Endodermal cell (in vitro differentiated cells): ENCODE measurements around the gene LINC01488. TPM values are rescaled to one million over a fixed set of nuclear protein-coding genes. Genes with fewer than 3 reads are reported as not detected.

Experiments
- DNase-seq: peaks from one replicate; pipeline ENCODE4 v3.0.0-alpha.2; 2017
- H3K27ac ChIP-seq: 2 replicates; pipeline ENCODE4 v1.5.1; 2013; ENCODE audit warnings: mild to moderate bottlenecking, low read depth, low read length, moderate library complexity
- H3K27me3 ChIP-seq: 2 replicates; pipeline ENCODE4 v1.6.1; 2013; ENCODE audit warnings: mild to moderate bottlenecking, low read length, moderate library complexity; ENCODE audit not compliant: insufficient read depth, control insufficient read depth, poor library complexity, severe bottlenecking
- H3K36me3 ChIP-seq: 2 replicates; pipeline ENCODE4 v1.7.0; 2013; ENCODE audit warnings: mild to moderate bottlenecking, low read length, moderate library complexity; ENCODE audit not compliant: control insufficient read depth, insufficient read depth
- H3K4me1 ChIP-seq: one replicate; pipeline ENCODE4 v1.7.0; 2013; ENCODE audit warnings: low read length; ENCODE audit not compliant: control insufficient read depth, insufficient read depth
- H3K4me3 ChIP-seq: 2 replicates; pipeline ENCODE4 v1.5.1; 2013; ENCODE audit warnings: mild to moderate bottlenecking, low read length, moderate library complexity
- H3K9ac ChIP-seq: 2 replicates; pipeline ENCODE4 v1.6.1; 2013; ENCODE audit warnings: mild to moderate bottlenecking, low read length, moderate library complexity; ENCODE audit not compliant: poor library complexity, severe bottlenecking; ENCODE audit errors: extremely low read depth
- H3K9me3 ChIP-seq: 2 replicates; pipeline ENCODE4 v1.6.1; 2013; ENCODE audit warnings: mild to moderate bottlenecking, low read length, moderate library complexity; ENCODE audit not compliant: control insufficient read depth
- H3K27ac Mint-ChIP-seq: 2 replicates; pipeline ENCODE4 v1.8.0; 2020; ENCODE audit warnings: mixed read lengths
- H3K27me3 Mint-ChIP-seq: 2 replicates; pipeline ENCODE4 v1.8.0; 2021; ENCODE audit warnings: mild to moderate bottlenecking, mixed read lengths; ENCODE audit not compliant: insufficient read depth
- H3K36me3 Mint-ChIP-seq: 2 replicates; pipeline ENCODE4 v1.8.0; 2020; ENCODE audit warnings: low read depth, mixed read lengths
- H3K4me1 Mint-ChIP-seq: 2 replicates; pipeline ENCODE4 v1.8.0; 2020; ENCODE audit warnings: mixed read lengths
- H3K4me3 Mint-ChIP-seq: 2 replicates; pipeline ENCODE4 v1.8.0; 2020; ENCODE audit warnings: mild to moderate bottlenecking, moderate library complexity, mixed read lengths
- H3K9me3 Mint-ChIP-seq: 2 replicates; pipeline ENCODE4 v1.8.0; 2020; ENCODE audit warnings: mild to moderate bottlenecking, mixed read lengths
- WGBS, 2 experiments: methylation state at CpG; one replicate each; pipeline versions ENCODE4 v1.1.5 to v1.1.7; 2013; ENCODE audit warnings: missing lambda C conversion rate in 2 of 2, mixed read lengths in 1 of 2; ENCODE audit not compliant: insufficient coverage in 1 of 2, insufficient read length in 1 of 2; 5-methylcytosine and 5-hydroxymethylcytosine counted together
- total RNA-seq, 2 donors: library from RNA; stranded (reverse); fragmentation: NEBNext Ultra II Directional in 1 of 2; extraction: Animal tissue kit (Norgen Biotek cat#: 25700) in 1 of 2; gene quantifications; 2 replicates in 1 of 2; 3 replicates in 1 of 2; pipeline ENCODE4 v1.2.1, GENCODE V29; 2021
- TF ChIP-seq, protein P1 (sequence below): fragments of 200-600 bp; sonication (generic); conservative IDR thresholded peaks from 2 replicates; pipeline ENCODE4 v1.5.0; 2021; ENCODE audit warnings: antibody characterized with exemption, mild to moderate bottlenecking

The LINC01488 gene
- total RNA-seq, 2 donors from 2014 or later, result not detected

DNA sequence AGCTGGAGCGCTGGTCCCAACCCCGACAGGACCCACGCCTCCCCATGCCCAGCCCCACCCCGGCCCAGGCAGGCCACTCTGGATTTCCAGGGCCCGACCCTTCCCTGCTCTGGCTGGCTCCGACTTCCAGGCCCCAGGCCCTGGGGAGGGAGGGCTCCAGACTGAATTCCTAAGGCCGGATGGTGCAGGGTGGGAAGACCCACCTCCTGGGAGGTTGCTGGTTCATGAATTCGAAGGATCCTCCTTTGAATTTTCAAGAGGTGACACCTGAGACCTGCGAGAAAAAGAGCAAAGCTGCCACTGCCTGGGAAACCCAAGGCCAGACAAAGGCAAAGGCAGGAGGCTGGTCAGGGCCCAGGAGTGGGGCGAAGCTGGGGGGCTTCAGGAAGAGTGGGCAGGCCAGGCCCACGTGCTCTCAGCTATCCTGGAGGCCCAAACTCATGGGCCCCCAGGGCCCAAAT lies 47.0 kb upstream of the LINC01488 start:
- 50 to 68% methylated on average over 7 to 11 of the region's 11 CpGs for WGBS, 2 experiments
- Mint-ChIP-seq H3K4me3 (no peak overlapping the region), H3K4me1 (peaks cover 30% of the 10 kb centered on the region), H3K9me3 (no peaks in the 10 kb centered on the region), H3K36me3 (no peaks in the 10 kb centered on the region), H3K27ac (peak overlapping the region; percentile 78), H3K27me3 (no peaks in the 10 kb centered on the region)
- H3K36me3 ChIP-seq, result no peaks in the 10 kb centered on the region
- no peaks in the 10 kb centered on the region for H3K9me3 ChIP-seq
- peak; percentile 90 for DNase-seq
- H3K27me3 ChIP-seq, result no peaks in the 10 kb centered on the region
- TF ChIP-seq, protein P1, sequence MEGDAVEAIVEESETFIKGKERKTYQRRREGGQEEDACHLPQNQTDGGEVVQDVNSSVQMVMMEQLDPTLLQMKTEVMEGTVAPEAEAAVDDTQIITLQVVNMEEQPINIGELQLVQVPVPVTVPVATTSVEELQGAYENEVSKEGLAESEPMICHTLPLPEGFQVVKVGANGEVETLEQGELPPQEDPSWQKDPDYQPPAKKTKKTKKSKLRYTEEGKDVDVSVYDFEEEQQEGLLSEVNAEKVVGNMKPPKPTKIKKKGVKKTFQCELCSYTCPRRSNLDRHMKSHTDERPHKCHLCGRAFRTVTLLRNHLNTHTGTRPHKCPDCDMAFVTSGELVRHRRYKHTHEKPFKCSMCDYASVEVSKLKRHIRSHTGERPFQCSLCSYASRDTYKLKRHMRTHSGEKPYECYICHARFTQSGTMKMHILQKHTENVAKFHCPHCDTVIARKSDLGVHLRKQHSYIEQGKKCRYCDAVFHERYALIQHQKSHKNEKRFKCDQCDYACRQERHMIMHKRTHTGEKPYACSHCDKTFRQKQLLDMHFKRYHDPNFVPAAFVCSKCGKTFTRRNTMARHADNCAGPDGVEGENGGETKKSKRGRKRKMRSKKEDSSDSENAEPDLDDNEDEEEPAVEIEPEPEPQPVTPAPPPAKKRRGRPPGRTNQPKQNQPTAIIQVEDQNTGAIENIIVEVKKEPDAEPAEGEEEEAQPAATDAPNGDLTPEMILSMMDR, result no peak
- peaks cover 15% of the 10 kb centered on the region for H3K4me1 ChIP-seq
- H3K27ac ChIP-seq, result no peak overlapping the region
- no peak overlapping the region for H3K4me3 ChIP-seq
- no peak overlapping the region for H3K9ac ChIP-seq

DNA sequence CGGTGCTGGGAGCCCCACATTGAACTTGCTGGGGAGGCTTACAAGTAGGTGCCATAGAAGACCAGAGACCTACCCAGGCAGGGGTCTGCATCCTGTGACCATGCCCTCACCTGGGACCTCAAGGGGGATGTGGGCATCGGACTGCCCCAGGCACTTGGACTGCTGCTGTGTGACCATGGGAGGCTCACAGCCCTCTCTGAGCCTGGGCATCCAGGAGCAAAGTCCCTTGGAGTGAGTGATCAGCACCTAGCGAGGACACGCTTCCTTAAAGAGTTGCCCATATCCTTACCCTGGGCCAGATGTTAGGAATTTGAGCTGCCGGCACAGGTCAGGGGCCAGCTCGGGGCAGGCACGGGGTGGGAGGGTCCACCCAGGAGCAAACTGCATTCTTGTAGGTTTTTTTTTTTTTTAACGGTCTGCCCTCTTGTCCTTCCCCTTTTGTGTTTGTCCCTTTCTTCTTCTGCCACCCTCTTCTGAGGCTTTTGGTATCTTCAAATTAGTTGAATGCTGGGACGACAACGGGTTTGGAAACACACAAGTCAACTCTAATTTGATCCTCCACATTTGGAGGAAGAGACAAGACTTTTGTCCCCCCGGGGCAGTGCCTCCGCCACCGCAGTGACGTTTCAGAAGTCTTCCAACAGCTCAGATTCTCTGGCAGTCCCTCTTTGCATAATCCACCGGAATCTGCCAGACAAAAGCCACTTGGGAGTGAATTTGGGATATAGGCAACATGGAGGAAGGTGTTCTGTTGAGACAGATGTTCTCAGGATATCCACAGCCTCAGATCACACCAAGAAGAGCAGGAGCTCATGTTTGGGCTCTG lies 46.1 kb upstream of the LINC01488 start:
- peak; percentile 73 for DNase-seq
- TF ChIP-seq, protein P1, result no peak
- Mint-ChIP-seq H3K4me1 (peaks cover 30% of the 10 kb centered on the region), H3K9me3 (no peaks in the 10 kb centered on the region), H3K27me3 (no peaks in the 10 kb centered on the region), H3K36me3 (no peaks in the 10 kb centered on the region), H3K27ac (peak overlapping the region; percentile 87), H3K4me3 (no peak overlapping the region)
- H3K36me3 ChIP-seq, result no peaks in the 10 kb centered on the region
- 64 to 74% methylated on average over 8 to 15 of the region's 15 CpGs for WGBS, 2 experiments
- H3K27me3 ChIP-seq, result no peaks in the 10 kb centered on the region
- no peak overlapping the region for H3K27ac ChIP-seq
- no peak overlapping the region for H3K4me3 ChIP-seq
- peaks cover 15% of the 10 kb centered on the region for H3K4me1 ChIP-seq
- H3K9me3 ChIP-seq, result no peaks in the 10 kb centered on the region
- no peak overlapping the region for H3K9ac ChIP-seq

DNA sequence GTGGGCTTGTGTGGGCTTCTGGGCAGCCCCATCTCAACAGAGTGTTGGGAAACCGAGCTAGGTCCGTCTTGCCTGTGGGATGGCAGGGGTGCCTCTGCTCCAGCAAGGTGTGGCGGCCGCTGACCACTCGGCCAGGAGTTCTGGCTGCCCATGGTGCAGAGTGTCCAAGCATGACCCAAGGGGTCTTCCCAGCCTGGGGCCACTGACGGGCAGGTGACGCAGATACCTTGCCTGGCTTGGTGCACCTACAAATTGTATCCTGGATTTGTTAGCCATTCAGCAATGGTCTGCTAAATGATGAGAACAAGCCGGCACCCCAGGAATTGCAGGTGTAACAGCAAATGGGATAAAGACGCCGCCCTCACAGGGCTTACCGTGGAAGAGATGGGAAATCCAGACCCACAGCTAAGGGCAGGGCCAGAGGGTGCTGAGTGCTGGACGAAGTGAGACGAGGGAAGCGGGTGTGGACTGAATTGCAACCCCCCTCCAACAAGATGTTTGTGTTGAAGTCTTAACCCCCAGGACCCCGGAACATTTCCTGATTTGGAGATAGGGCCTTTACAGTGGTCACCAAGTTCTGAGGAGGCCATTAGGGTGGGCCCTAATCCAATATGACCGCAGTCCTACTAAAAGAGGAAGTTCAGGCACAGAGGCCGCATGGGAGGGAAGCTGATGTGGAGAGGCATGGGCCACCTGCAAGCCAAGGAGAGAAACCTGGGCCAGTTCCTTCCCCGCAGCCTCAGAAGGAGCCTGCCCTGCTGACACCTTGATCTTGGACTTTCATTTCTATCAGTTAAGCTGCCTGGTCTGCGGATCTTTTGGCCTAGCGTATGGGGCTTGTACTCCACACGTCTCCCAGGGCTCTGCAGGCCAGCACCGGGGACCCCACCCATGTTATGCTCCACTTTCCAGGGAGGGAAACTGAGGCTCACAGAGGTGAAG lies 45.2 kb upstream of the LINC01488 start:
- H3K4me3 ChIP-seq, result no peak overlapping the region
- no peak for DNase-seq
- no peak overlapping the region for H3K27ac ChIP-seq
- no peaks in the 10 kb centered on the region for H3K9me3 ChIP-seq
- H3K4me1 ChIP-seq, result peaks cover 15% of the 10 kb centered on the region
- Mint-ChIP-seq H3K9me3 (no peaks in the 10 kb centered on the region), H3K4me1 (peaks cover 30% of the 10 kb centered on the region), H3K27ac (peak overlapping the region; percentile 87), H3K36me3 (no peaks in the 10 kb centered on the region), H3K27me3 (no peaks in the 10 kb centered on the region), H3K4me3 (no peak overlapping the region)
- no peaks in the 10 kb centered on the region for H3K27me3 ChIP-seq
- WGBS, 2 experiments, result 94 to 95% methylated on average over 13 to 22 of the region's 22 CpGs
- TF ChIP-seq, protein P1, result no peak
- no peak overlapping the region for H3K9ac ChIP-seq
- H3K36me3 ChIP-seq, result no peaks in the 10 kb centered on the region
